Large intestine (tissue), 3 donors: ENCODE measurements around the gene XYLB. TPM values are rescaled to one million over a fixed set of nuclear protein-coding genes. Genes with fewer than 3 reads are reported as not detected.
A peak's percentile ranks its signal among the peaks of the same experiment; 100 is the strongest.
"Not testable (repeated sequence)": the region's sequence is repeated elsewhere in the genome, so short reads cannot be mapped to it uniquely, and the experiment has no call there.

Source experiments
- DNase-seq, 2 donors: peaks; one replicate each; pipeline versions ENCODE4 v3.0.0 to v3.0.0-alpha.2; 2013
- H3K27ac ChIP-seq: one replicate; pipeline ENCODE4 v1.5.1; 2013; ENCODE audit warnings: low read length
- H3K27me3 ChIP-seq: 2 replicates; pipeline ENCODE4 v1.6.1; 2013; ENCODE audit warnings: low read length; ENCODE audit not compliant: control insufficient read depth, insufficient read depth
- H3K36me3 ChIP-seq: 2 replicates; pipeline ENCODE4 v1.6.1; 2013; ENCODE audit warnings: low read length; ENCODE audit not compliant: control insufficient read depth, insufficient read depth
- H3K4me1 ChIP-seq: one replicate; pipeline ENCODE4 v1.6.1; 2013; ENCODE audit warnings: low read length; ENCODE audit not compliant: control insufficient read depth, insufficient read depth
- H3K4me3 ChIP-seq: one replicate; pipeline ENCODE4 v1.5.1; 2013; ENCODE audit warnings: low read length
- H3K9me3 ChIP-seq: one replicate; pipeline ENCODE4 v1.6.1; 2013; ENCODE audit warnings: mild to moderate bottlenecking, low read depth, low read length, moderate library complexity; ENCODE audit not compliant: control insufficient read depth
- WGBS: methylation state at CpG from one replicate; pipeline ENCODE4 v1.1.5; 2013; ENCODE audit warnings: low lambda C conversion rate; ENCODE audit not compliant: insufficient coverage; 5-methylcytosine and 5-hydroxymethylcytosine counted together
- polyA plus RNA-seq: library from polyadenylated mRNA; unstranded; fragments of 120-200 nt; gene quantifications from one replicate; pipeline ENCODE4 v1.2.1, GENCODE V29; 2013

XYLB gene
- polyA plus RNA-seq, 1 donor: 30.1 TPM

- 94% methylated on average over 2 of the region's 5 CpGs for WGBS
- not testable (repeated sequence) for H3K4me1 ChIP-seq, H3K27ac ChIP-seq, H3K4me3 ChIP-seq, H3K27me3 ChIP-seq, H3K36me3 ChIP-seq
- peak in 1 of 2 donors; percentile 18 for DNase-seq
- peaks cover 33% of the 10 kb centered on the region for H3K9me3 ChIP-seq
Measured at GRCh38 chr3:38432871-38433658, 86.5 kb downstream of the XYLB start.

- not testable (repeated sequence) for H3K36me3 ChIP-seq, H3K4me1 ChIP-seq, H3K4me3 ChIP-seq, H3K27ac ChIP-seq, H3K27me3 ChIP-seq, DNase-seq
- 80% methylated on average over 1 of the region's 2 CpGs for WGBS
- peaks cover 33% of the 10 kb centered on the region for H3K9me3 ChIP-seq
Measured at GRCh38 chr3:38433661-38434060, 87.1 kb downstream of the XYLB start.

DNA sequence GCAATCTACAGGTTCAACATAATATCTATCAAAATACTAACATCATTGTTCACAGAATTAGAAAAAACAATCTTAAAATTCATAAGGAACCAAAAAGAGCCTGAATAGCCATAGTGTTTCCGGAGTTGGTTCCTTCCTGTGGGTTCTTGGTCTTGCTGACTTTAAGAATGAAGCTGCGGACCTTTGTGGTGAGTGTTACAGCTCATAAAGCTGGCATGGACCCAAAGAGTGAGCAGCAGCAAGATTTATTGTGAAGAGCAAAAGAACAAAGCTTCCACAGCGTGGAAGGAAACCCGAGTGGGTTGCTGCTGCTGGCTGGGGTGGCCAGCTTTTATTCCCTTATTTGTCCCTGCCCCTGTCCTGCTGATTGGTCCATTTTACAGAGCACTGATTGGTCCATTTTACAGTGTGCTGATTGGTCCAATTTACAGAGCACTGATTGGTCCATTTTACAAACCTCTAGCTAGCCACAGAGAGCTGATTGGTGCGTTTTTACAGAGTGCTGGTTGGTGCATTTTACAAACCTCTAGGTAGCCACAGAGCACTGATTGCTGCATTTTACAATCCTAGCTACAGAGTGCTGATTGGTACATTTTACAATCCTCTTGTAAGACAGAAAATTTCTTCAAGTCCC is 92.0 kb downstream of the XYLB start:
- DNase-seq, H3K4me1 ChIP-seq, H3K36me3 ChIP-seq, H3K27me3 ChIP-seq, H3K4me3 ChIP-seq, H3K27ac ChIP-seq: not testable (repeated sequence)
- no CpG with 5 or more reads among the region's 5 CpGs for whole genome bisulfite sequencing
- peaks cover 19% of the 10 kb centered on the region for H3K9me3 ChIP-seq

DNA sequence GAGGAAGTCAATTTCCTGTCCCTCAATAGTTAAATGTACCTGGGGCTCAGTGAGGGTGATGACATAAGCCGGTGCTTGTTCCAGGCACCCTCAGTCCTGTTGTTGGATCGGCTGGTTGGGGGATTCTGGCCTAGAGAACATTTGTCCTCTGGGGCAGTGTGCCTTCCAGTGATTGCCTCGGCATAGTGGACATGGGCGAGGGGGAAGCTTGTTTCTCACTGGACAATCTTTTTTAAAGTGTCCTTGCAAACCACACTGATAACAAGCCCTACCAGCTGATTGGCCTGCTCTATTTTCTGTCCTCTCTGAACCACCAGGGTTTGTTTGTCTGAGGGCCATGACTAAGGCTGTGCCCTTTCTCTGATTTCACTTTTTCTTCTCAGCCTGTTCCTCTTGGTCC is 96.6 kb downstream of the XYLB start:
- H3K4me1 ChIP-seq, DNase-seq, H3K9me3 ChIP-seq, H3K36me3 ChIP-seq, H3K4me3 ChIP-seq, H3K27me3 ChIP-seq, H3K27ac ChIP-seq: not testable (repeated sequence)
- WGBS: no CpG with 5 or more reads among the region's 4 CpGs

DNA sequence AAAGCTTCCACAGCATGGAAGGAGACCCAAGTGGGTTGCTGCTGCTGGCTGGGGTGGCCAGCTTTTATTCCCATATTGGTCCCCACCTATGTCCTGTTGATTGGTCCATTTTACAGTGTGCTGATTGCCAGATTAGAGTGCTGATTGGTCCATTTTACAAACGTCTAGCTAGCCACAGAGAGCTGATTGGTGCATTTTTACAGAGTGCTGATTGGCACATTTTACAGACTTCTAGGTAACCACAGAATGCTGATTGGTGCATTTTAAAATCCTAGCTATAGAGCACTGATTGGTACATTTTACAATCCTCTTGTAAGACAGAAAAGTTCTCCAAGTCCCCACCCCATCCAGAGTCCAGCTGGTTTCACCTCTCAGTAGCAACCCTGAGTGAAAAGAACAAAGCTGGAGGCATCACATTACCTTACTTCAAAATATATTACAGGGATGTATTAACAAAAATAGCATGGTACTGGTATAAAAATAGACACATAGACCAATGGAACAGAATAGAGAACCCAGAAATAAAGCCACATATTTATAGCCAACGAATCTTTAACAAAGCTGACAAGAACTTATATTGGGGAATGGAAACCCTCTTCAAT is 99.6 kb downstream of the XYLB start:
- no CpG with 5 or more reads among the region's 2 CpGs for WGBS

DNA sequence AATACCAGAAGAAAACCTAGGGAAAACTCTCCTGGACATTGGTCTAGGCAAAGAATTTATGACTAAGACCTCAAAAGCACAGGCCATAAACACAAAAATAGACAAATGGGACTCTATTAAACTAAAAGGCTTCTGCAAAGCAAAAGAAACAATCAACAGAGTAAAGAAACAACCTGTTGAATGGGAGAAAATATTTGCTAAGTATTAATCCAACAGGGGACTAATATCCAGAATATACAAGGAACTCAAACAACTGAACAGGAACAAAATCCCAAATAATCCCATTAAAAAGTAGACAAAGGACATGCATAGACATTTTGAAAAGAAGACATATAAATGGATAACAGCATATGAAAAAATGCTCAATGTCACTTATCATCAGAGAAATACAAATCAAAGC is 100.2 kb downstream of the XYLB start:
- DNase-seq: no peak
- Histone ChIP-seq H3K27me3 (no peaks in the 10 kb centered on the region), H3K4me3 (no peak overlapping the region), H3K27ac (no peak overlapping the region), H3K36me3 (no peaks in the 10 kb centered on the region), H3K4me1 (no peaks in the 10 kb centered on the region), H3K9me3 (peaks cover 3% of the 10 kb centered on the region)

More for the DNA sequence above, 99.6 kb downstream of the XYLB start:
- Histone ChIP-seq H3K4me3 (no peak overlapping the region), H3K36me3 (no peaks in the 10 kb centered on the region), H3K4me1 (no peaks in the 10 kb centered on the region), H3K9me3 (peaks cover 3% of the 10 kb centered on the region), H3K27me3 (no peaks in the 10 kb centered on the region), H3K27ac (no peak overlapping the region)
- DNase-seq: no peak

- H3K4me3 ChIP-seq: no peak overlapping the region
- peaks cover 6% of the 10 kb centered on the region for H3K4me1 ChIP-seq
- H3K27ac ChIP-seq: no peak overlapping the region
- H3K27me3 ChIP-seq: no peaks in the 10 kb centered on the region
- H3K9me3 ChIP-seq: peaks cover 7% of the 10 kb centered on the region
- no peaks in the 10 kb centered on the region for H3K36me3 ChIP-seq
- WGBS: no CpG with 5 or more reads among the region's 3 CpGs
- no peak for DNase-seq
Measured at GRCh38 chr3:38450853-38451252, 104.3 kb downstream of the XYLB start.

DNA sequence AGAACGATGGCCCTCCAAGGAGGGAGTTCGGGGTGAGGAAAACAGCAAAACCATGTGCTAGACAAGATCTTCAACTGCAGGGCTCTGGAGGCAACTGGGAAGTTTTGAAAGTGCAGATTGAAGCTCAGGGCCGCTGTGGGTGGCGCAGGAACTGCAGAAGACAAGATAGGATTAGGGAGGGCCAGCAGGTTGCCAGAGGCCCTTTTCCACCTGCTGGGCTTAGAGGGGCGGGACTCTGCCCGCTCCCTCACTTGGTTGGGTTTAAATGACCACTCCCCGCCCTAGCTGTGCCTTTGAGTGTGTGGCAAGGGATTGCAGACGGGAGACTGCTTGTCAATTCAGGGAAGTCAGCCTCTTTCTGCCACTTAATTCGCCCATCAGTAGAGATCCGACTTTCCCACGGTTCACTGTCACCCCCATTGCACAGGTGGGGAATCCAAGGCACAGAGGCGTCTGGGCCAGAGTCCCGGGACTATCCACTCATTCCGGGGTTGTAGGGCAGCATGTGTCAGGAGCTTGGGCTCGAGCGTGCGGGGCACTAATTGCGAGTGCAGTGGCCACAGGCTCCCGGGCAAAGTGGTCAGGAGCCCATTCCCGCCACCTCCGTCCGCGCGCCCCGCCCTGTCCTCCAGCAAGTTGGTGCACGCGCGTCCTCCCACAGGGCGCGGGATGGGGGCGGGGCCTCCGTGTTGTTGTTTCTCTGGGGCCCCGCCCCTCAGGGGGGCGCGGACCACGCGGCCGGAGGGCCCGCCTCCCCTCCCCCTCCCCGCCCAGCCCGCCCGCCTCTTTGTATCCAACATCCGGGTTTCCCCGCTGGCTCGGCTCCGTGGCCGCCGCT is 106.7 kb downstream of the XYLB start, which contains the start of gene ACVR2B:
TSS of gene ACVR2B (plus strand) at position 816 of the 838 bp plus-strand sequence. CDS start 433 bp downstream, outside the sequence.
- peak within 1 kb of the TSS; percentile 83 for H3K4me3 ChIP-seq
- no CpG with 5 or more reads among the region's 48 CpGs for WGBS
- no peaks in the 10 kb centered on the region for H3K36me3 ChIP-seq
- H3K27me3 ChIP-seq: no peaks in the 10 kb centered on the region
- peak; percentile 81 to 85 for DNase-seq
- H3K4me1 ChIP-seq: peaks cover 30% of the 10 kb centered on the region
- H3K27ac ChIP-seq: peak within 1 kb of the TSS; percentile 94
- H3K9me3 ChIP-seq: peaks cover 7% of the 10 kb centered on the region

- peaks cover 7% of the 10 kb centered on the region for H3K9me3 ChIP-seq
- DNase-seq: no peak
- peaks cover 31% of the 10 kb centered on the region for H3K4me1 ChIP-seq
- no peaks in the 10 kb centered on the region for H3K36me3 ChIP-seq
- peak overlapping the region; percentile 83 for H3K4me3 ChIP-seq
- H3K27ac ChIP-seq: peak overlapping the region; percentile 94
- WGBS: no CpG with 5 or more reads among the region's 36 CpGs
- H3K27me3 ChIP-seq: no peaks in the 10 kb centered on the region
Measured at GRCh38 chr3:38453913-38454177, 107.3 kb downstream of the XYLB start.

GRCh38 chr3:38454178-38454883 is 107.7 kb downstream of the XYLB start:
- no peaks in the 10 kb centered on the region for H3K27me3 ChIP-seq
- WGBS: no CpG with 5 or more reads among the region's 78 CpGs
- peak; percentile 53 to 76 for DNase-seq
- H3K4me3 ChIP-seq: peak overlapping the region; percentile 83
- H3K36me3 ChIP-seq: no peaks in the 10 kb centered on the region
- peaks cover 7% of the 10 kb centered on the region for H3K9me3 ChIP-seq
- H3K4me1 ChIP-seq: peaks cover 31% of the 10 kb centered on the region
- H3K27ac ChIP-seq: peak overlapping the region; percentile 94
